GM18519 (cell line): Measurements from ENCODE around the gene IL6ST.
"Not testable (repeated sequence)": the region's sequence is repeated elsewhere in the genome, so short reads cannot be mapped to it uniquely, and the experiment has no call there.

Experiments
- ATAC-seq: cut with Tn5 transposase; IDR thresholded peaks from one replicate; pipeline ENCODE4 v1.9.1; 2021; ENCODE audit warnings: mild to moderate bottlenecking, moderate library complexity; ENCODE audit not compliant: unreplicated experiment, low FRiP score

IL6ST gene

DNA sequence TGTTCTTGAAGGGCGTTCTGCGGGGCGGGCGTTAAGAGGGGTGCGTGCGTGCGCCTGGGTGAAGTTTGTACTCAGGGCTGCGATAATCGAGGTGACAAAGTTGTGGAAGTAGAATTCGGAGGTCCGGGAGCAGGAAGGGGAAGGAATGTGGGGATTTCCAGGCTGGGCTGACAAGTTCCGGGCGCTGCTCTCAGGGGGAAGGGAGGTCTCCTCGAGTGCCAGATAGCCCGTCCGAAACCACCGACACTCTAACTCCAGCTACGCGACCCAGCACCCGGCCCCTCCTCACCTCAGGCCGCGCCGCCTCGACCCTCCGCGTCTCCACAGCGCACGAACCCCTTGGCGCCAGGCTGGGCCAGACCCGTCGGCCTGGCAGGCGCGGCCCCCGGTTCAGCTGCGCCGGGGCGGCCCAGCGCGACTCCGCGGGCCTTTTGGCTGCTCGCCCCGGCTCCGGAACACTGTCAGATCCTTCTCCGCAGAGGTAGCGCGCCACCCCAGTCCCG, at the start of gene IL6ST:
Gene IL6ST, minus strand, starts transcription at position 469 of the 503 bp plus-strand sequence. CDS start 18,685 bp downstream, outside the sequence.
- peak; percentile 24 for ATAC-seq

DNA sequence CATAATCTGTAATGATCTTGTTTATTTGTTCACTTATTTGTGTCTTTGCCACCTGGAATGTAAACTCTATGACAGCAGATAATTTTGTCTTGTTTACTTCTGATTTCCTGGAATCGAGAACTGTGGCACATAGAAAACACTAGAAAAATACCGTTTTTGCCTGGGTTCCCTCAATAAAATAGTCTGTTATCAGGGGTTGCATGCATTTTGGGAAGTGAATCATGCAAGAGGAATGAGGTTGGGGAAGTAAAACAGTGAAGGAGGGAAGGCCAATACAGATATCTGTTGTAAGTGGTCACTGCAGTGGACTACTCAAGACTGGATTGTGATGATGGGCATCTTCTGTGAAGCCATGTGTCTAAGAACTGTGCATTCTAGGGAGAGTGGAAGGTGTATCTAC, 45.2 kb upstream of the IL6ST start:
- ATAC-seq, result no peak

DNA sequence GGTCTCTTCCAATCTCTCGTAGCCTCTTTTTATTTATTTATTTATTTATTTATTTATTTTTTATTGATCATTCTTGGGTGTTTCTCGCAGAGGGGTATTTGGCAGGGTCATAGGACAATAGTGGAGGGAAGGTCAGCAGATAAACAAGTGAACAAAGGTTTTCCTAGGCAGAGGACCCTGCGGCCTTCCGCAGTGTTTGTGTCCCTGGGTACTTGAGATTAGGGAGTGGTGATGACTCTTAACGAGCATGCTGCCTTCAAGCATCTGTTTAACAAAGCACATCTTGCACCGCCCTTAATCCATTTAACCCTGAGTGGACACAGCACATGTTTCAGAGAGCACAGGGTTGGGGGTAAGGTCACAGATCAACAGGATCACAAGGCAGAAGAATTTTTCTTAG, 43.4 kb upstream of the IL6ST start:
- ATAC-seq, result not testable (repeated sequence)

DNA sequence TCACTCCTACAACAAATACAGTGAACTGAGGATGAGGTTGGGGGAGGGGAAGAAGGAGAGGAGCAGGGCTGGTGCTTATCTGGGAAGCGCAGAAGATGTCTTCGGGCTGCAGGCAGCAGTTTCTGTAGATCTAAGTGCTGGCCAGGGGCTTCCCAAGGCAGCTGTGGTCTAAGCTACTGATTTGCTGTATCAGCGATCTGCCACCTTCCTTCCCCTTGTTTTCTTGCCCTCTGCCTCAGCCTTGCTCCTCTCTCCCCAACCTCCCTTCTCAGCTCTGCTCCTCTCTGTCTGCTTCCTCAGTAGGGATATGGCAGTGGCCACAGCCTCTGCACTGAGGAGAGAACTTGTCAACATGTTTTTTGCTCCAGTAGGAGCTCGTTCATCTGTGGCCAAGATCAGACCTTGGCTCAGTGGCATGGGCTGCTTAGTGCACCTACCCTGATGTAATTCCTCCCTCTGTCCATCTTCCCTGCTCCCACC, 42.8 kb upstream of the IL6ST start:
- ATAC-seq, result no peak

DNA sequence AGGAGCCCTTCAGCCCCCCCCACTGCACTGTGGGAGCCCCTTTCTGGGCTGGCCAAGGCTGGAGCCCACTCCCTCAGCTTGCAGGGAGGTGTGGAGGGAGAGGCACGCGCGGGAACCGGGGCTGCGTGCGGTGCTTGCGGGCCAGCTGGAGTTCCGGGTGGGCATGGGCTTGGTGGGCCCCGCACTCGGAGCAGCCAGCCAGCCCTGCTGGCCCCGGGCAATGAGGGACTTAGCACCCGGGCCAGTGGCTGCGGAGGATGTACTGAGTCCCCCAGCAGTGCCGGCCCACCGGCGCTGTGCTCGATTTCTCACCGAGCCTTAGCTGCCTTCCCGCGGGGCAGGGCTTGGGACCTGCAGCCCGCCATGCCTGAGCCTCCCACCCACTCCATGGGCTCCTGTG, 40.6 kb upstream of the IL6ST start:
- not testable (repeated sequence) for ATAC-seq

DNA sequence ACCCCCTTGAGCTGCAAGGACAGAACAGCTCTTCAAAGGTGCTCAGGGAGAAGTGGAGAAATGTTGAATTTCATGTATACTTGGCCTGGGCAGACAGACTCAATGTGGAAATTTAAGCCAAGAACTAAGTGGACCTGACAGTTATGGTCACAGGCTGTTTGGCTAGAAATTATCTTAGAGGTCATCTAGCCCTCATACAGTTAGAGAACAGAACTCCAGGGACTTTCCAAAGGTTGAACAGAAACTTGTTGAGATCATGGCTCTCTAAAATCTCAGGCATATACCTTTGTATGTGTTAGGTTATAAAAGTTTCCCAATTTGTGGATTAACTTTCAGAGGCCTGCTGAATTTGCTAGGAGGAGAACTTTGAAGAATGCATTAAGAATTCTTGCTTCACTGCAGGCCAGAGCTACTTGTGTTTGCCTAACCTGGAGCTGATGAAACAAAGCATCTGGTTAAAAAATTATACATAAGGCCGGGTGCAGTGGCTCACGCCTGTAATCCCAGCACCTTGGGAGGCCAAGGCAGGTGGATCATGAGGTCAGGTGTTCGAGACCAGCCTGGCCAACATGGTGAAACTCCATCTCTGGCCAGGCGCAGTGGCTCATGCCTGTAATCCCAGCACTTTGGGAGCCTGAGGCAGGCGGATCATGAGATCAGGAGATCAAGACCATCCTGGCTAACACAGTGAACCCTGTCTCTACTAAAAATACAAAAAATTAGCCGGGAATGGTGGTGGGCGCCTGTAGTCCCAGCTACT, 35.3 kb upstream of the IL6ST start:
- not testable (repeated sequence) for ATAC-seq

DNA sequence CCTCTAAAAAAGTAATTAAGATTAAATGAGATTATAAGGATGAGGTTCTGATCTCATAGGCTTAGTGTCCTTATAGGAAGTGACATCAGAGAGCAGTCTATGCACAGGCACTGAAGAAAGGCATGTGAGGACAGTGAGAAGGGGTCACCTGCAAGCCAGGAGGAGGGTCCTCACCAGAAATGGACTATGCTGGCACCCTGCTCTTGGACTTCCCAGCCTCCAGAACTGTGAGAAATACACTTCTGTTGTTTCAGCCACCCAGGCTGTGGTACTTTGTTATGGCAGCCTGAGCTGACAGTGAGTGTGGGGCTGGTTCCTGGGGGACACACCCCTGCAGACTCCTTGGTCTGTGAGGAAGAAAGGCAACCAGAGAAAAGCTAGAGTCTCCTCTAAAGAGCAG, 34.7 kb upstream of the IL6ST start:
- ATAC-seq, result no peak

DNA sequence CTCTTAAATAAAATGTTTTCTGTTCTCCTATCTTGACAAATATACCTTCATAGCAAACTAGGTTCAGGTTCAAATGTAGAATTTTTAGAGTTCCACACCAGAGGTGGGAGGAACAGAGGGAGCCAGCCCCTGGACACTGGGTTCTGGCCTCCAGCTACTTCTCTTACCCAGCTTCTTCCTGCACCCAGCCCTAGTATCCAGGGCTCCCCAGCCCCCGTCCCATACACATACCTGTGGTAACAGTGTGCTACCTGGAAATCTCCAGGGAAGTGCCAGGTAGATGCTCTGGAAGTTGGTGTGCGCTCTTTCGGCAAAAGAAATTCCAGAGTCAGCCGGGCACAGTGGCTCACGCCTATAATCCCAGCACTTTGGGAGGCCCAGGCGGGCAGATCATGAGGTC, 33.9 kb upstream of the IL6ST start:
- no peak for ATAC-seq

DNA sequence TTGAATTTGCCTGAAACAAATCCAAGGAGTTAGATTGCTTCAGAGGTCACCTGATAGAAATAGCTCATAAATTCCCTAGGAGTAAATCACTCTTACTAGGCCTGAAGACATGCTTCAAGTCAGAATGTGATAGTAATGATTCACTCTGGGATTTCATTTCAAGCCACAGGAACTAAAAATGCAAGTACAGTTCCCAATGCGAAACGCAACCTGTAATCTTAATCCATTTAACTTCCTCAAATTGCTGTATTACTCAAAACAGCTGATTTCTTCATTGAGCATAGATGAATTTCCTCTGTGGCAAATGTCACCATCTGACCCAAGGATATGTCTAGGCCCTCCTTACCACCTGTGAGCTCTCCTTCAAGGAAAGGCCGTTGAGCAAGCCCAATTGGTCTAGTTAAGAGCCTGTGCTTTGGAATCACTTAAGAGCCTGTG, 32.1 kb upstream of the IL6ST start:
- ATAC-seq, result peak; percentile 82

DNA sequence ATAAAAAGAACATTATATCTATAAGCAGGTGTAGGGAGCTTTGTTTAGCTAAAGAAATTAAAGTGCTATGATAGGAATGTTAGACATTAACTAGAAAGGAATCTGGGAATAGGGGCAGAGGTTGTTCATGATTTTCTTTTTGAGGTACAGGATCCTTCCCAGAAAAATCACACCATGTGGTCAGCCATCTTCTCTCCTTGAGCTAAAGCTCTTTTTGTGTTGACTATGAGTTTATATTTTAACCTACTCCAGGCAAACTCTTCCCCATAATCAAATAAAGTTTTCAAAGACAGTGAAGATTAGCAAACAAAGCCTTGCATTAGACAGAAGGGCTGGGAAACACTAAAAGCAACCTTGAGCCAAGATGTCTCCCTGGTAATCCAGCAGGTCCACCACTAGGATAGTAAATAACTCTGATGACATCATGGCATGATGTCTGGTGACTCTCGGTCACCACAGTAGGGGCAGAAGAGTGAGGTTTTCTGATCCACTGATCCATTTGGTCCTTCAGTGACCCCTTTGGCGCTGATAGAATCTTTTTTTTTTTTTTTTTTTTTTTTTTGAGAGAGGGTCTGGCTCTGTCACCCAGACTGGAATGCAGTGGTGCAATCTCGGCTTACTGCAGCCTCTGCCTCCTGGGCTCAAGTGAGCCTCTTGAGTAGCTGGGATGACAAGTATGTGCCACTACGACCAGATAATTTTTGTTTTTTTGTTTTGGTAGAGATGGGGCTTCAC, 30.6 kb upstream of the IL6ST start:
- no peak for ATAC-seq

DNA sequence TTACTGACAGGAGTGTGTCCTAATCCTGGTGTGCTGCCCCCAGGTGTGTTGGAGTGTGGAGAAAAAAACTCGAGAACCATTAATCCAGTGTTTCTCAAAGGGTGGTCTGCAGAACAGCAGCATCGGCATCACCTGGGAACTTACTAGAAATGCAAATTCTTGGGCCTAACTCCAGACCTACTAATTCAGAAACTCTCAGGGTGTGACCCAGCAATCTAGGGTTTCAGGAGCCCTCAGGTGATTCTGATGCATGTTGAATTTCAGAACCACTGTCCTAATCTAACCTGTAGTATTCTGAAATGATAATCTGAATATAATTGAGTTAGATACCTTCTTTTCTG, 30.0 kb upstream of the IL6ST start:
- ATAC-seq, result no peak

- ATAC-seq, result no peak
Observed at GRCh38 chr5:56023296-56023695, 28.5 kb upstream of the IL6ST start.

GRCh38 chr5:56019306-56020272, 24.8 kb upstream of the IL6ST start:
- ATAC-seq, result no peak

GRCh38 chr5:56018832-56019231, 24.1 kb upstream of the IL6ST start:
- no peak for ATAC-seq

- ATAC-seq, result not testable (repeated sequence)
Observed at GRCh38 chr5:56014701-56015100, 19.9 kb upstream of the IL6ST start.

DNA sequence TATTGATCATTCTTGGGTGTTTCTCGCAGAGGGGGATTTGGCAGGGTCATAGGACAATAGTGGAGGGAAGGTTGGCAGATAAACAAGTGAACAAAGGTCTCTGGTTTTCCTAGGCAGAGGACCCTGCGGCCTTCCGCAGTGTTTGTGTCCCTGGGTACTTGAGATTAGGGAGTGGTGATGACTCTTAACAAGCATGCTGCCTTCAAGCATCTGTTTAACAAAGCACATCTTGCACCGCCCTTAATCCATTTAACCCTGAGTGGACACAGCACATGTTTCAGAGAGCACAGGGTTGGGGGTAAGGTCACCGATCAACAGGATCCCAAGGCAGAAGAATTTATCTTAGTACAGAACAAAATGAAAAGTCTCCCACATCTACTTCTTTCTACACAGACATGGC, 19.2 kb upstream of the IL6ST start:
- not testable (repeated sequence) for ATAC-seq

DNA sequence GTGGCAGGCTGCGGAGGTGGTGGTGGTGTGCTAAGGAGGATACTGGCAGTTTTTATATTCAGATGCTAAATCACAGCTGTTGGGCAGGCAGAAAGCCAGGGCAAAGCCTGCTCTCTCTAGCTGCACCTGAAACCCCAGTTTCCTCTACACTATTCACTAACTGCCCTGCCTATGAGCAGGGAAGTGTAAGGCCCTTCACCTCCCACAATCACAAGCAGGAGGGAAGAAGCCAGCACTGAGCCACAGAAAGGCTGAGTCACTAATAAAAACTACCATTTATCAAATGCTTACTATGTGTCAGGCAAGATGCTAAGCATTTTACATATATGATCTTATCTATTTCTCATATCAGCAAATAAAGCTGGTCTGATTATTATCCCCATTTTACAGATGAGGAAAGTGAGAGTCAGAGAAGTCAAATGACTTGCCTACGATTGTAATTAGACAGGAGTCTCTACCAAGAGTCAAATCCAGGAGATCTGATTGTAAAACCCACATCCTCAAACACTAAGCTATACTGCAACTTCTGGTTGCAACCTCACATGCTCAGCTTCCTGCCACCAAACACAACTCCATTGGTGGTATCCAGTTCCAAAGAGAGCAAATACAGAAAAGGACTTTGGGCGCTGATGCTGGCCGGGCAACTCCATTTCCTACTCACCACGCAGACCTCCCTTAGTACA, 17.7 kb upstream of the IL6ST start:
- no peak for ATAC-seq

DNA sequence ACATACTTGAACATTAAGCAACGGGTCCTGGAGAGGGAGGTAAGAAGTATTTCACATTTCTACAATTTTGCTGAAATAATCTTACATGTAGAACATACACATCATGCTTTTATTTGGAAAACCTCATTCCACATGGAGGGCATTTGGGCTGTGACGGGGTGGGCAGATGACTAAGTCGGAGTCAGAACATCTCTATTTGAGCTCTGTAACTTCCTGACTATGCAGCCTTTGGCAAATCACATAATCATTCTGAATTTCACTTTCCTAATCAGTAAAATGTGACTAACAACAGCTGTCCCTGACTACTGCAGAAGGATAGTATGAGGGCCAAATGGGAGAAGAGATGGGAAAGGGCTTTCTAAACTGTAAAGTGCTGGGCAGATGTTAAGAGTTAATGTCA, 17.1 kb upstream of the IL6ST start:
- no peak for ATAC-seq

DNA sequence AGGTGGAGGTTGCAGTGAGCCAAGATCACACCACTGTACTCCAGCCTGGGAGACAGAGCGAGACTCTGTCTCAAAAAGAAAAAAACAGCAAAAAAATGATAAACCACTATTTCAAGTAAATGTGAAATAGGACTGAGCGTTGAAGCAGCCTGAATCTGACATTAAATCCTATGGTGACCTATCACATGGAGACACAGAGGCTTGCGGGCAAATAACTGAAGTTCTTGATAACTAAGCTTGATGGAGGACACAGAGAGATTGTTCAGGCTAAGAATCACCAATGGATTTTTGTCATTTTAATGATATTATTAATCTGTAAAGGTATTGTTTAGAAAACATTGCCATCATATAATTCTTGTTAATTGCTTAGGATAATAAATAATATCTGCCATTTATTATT, 15.7 kb upstream of the IL6ST start:
- no peak for ATAC-seq

GRCh38 chr5:56006600-56006999, 11.8 kb upstream of the IL6ST start:
- ATAC-seq, result no peak
